ENCODE data around the gene FAM50A.

DNA sequence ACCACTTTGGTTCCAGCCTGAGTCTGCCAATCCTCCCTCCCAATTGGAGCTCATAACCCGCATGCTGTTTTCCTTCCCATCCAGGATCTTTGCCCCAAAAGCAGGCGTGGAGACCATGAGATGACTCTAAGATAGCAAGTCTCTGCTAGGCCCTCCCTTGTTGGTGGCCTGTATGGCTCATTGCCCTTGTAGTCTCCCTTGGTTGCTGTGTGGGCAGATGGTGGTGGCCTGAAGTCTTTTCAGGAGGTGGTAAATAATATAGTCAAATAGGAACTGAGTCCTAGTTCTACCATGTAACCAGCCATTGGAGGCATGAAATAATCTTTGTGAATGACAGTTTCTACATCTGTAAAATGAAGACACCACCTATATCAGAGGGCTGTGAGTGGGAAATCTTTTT, 14.2 kb upstream of the FAM50A start:
- TF ChIP-seq, protein P1, sequence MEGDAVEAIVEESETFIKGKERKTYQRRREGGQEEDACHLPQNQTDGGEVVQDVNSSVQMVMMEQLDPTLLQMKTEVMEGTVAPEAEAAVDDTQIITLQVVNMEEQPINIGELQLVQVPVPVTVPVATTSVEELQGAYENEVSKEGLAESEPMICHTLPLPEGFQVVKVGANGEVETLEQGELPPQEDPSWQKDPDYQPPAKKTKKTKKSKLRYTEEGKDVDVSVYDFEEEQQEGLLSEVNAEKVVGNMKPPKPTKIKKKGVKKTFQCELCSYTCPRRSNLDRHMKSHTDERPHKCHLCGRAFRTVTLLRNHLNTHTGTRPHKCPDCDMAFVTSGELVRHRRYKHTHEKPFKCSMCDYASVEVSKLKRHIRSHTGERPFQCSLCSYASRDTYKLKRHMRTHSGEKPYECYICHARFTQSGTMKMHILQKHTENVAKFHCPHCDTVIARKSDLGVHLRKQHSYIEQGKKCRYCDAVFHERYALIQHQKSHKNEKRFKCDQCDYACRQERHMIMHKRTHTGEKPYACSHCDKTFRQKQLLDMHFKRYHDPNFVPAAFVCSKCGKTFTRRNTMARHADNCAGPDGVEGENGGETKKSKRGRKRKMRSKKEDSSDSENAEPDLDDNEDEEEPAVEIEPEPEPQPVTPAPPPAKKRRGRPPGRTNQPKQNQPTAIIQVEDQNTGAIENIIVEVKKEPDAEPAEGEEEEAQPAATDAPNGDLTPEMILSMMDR (tag by site-specific recombination; IDR thresholded peaks at IDR 0.05), result no peak
- TF ChIP-seq ZNF785 (tag by site-specific recombination; IDR thresholded peaks at IDR 0.05), result no peak
- TF ChIP-seq EGR2 (tag by site-specific recombination; IDR thresholded peaks at IDR 0.05; ENCODE audit: low read depth), result no peak
- TF ChIP-seq KLF9 (tag by site-specific recombination; IDR thresholded peaks at IDR 0.05; ENCODE audit: low read depth), result no peak
- no peak for TF ChIP-seq ZNF121 (tag by site-specific recombination; IDR thresholded peaks at IDR 0.05)
- TF ChIP-seq ZNF707 (tag by site-specific recombination; IDR thresholded peaks at IDR 0.05), result no peak
- no peak for TF ChIP-seq ZNF473 (tag by site-specific recombination; IDR thresholded peaks at IDR 0.05)
- no peak for TF ChIP-seq ZNF433 (tag by site-specific recombination; IDR thresholded peaks at IDR 0.05; ENCODE audit: low read depth)
- TF ChIP-seq, protein P2, sequence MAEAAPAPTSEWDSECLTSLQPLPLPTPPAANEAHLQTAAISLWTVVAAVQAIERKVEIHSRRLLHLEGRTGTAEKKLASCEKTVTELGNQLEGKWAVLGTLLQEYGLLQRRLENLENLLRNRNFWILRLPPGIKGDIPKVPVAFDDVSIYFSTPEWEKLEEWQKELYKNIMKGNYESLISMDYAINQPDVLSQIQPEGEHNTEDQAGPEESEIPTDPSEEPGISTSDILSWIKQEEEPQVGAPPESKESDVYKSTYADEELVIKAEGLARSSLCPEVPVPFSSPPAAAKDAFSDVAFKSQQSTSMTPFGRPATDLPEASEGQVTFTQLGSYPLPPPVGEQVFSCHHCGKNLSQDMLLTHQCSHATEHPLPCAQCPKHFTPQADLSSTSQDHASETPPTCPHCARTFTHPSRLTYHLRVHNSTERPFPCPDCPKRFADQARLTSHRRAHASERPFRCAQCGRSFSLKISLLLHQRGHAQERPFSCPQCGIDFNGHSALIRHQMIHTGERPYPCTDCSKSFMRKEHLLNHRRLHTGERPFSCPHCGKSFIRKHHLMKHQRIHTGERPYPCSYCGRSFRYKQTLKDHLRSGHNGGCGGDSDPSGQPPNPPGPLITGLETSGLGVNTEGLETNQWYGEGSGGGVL (tag by site-specific recombination; IDR thresholded peaks at IDR 0.05), result no peak
- no peak for TF ChIP-seq ZNF558 (tag by site-specific recombination; IDR thresholded peaks at IDR 0.05)
- TF ChIP-seq, protein P3, sequence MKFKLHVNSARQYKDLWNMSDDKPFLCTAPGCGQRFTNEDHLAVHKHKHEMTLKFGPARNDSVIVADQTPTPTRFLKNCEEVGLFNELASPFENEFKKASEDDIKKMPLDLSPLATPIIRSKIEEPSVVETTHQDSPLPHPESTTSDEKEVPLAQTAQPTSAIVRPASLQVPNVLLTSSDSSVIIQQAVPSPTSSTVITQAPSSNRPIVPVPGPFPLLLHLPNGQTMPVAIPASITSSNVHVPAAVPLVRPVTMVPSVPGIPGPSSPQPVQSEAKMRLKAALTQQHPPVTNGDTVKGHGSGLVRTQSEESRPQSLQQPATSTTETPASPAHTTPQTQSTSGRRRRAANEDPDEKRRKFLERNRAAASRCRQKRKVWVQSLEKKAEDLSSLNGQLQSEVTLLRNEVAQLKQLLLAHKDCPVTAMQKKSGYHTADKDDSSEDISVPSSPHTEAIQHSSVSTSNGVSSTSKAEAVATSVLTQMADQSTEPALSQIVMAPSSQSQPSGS (tag by site-specific recombination; IDR thresholded peaks at IDR 0.05; ENCODE audit: low read depth), result no peak
- no peak for TF ChIP-seq YY1 (tag by site-specific recombination; IDR thresholded peaks at IDR 0.05)
- no peak for TF ChIP-seq ZNF274 (IDR thresholded peaks at IDR 0.05; ENCODE audit: low read length)
- TF ChIP-seq ZNF274 (tag by site-specific recombination; IDR thresholded peaks at IDR 0.05; ENCODE audit: borderline replicate concordance), result no peak
